ENCODE results near the gene GRID1.

DNA sequence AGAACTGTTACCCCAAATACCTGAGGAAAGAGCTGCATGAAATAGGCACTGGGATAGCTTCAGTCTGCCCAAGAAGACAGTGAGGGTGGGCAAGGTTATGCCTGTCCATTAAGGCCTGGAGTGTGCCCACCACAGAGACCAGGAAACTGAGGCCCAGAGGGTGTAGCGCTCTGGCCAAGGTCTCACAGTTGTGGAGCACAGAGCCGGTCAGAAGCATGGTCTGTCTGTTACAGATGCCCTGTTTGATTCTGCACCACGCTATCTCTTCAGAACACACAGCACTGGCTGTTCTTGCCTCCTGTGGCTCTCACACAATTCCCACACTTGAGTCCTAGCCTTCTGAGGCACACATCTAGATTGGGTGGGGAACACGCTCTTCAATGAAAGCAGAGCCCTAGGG lies 261.4 kb downstream of the GRID1 start:
- no peak for TF ChIP-seq SP1 (CRISPR knock-in tag; conservative IDR thresholded peaks at IDR 0.05)
- no peak for TF ChIP-seq ELF4 (CRISPR knock-in tag; IDR thresholded peaks at IDR 0.05; ENCODE audit: low read depth)
- TF ChIP-seq, protein P1, sequence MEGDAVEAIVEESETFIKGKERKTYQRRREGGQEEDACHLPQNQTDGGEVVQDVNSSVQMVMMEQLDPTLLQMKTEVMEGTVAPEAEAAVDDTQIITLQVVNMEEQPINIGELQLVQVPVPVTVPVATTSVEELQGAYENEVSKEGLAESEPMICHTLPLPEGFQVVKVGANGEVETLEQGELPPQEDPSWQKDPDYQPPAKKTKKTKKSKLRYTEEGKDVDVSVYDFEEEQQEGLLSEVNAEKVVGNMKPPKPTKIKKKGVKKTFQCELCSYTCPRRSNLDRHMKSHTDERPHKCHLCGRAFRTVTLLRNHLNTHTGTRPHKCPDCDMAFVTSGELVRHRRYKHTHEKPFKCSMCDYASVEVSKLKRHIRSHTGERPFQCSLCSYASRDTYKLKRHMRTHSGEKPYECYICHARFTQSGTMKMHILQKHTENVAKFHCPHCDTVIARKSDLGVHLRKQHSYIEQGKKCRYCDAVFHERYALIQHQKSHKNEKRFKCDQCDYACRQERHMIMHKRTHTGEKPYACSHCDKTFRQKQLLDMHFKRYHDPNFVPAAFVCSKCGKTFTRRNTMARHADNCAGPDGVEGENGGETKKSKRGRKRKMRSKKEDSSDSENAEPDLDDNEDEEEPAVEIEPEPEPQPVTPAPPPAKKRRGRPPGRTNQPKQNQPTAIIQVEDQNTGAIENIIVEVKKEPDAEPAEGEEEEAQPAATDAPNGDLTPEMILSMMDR (IDR thresholded peaks at IDR 0.05), result no peak
- TF ChIP-seq CREB1 (CRISPR knock-in tag; IDR thresholded peaks at IDR 0.05), result no peak
- TF ChIP-seq, protein P2, sequence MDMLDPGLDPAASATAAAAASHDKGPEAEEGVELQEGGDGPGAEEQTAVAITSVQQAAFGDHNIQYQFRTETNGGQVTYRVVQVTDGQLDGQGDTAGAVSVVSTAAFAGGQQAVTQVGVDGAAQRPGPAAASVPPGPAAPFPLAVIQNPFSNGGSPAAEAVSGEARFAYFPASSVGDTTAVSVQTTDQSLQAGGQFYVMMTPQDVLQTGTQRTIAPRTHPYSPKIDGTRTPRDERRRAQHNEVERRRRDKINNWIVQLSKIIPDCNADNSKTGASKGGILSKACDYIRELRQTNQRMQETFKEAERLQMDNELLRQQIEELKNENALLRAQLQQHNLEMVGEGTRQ (CRISPR knock-in tag; IDR thresholded peaks at IDR 0.05), result no peak
- TF ChIP-seq, protein P3, sequence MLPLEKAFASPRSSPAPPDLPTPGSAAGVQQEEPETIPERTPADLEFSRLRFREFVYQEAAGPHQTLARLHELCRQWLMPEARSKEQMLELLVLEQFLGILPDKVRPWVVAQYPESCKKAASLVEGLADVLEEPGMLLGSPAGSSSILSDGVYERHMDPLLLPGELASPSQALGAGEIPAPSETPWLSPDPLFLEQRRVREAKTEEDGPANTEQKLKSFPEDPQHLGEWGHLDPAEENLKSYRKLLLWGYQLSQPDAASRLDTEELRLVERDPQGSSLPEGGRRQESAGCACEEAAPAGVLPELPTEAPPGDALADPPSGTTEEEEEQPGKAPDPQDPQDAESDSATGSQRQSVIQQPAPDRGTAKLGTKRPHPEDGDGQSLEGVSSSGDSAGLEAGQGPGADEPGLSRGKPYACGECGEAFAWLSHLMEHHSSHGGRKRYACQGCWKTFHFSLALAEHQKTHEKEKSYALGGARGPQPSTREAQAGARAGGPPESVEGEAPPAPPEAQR (CRISPR knock-in tag; IDR thresholded peaks at IDR 0.05), result no peak
- TF ChIP-seq, protein P4, sequence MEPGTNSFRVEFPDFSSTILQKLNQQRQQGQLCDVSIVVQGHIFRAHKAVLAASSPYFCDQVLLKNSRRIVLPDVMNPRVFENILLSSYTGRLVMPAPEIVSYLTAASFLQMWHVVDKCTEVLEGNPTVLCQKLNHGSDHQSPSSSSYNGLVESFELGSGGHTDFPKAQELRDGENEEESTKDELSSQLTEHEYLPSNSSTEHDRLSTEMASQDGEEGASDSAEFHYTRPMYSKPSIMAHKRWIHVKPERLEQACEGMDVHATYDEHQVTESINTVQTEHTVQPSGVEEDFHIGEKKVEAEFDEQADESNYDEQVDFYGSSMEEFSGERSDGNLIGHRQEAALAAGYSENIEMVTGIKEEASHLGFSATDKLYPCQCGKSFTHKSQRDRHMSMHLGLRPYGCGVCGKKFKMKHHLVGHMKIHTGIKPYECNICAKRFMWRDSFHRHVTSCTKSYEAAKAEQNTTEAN (CRISPR knock-in tag; IDR thresholded peaks at IDR 0.05), result no peak
- no peak for TF ChIP-seq NFYB (CRISPR knock-in tag; conservative IDR thresholded peaks at IDR 0.05; ENCODE audit: low read depth)
- TF ChIP-seq NR3C1 (CRISPR knock-in tag; conservative IDR thresholded peaks at IDR 0.05; ENCODE audit: low read depth), result no peak

Measured in WTC11 (cell line).